GM21423 (cell line): ENCODE results near the gene MAP3K5.

Experiments
- ATAC-seq: cut with Tn5 transposase; IDR thresholded peaks from one replicate; pipeline ENCODE4 v1.9.1; 2021; ENCODE audit warnings: mild to moderate bottlenecking, moderate library complexity; ENCODE audit not compliant: unreplicated experiment

MAP3K5 gene

DNA sequence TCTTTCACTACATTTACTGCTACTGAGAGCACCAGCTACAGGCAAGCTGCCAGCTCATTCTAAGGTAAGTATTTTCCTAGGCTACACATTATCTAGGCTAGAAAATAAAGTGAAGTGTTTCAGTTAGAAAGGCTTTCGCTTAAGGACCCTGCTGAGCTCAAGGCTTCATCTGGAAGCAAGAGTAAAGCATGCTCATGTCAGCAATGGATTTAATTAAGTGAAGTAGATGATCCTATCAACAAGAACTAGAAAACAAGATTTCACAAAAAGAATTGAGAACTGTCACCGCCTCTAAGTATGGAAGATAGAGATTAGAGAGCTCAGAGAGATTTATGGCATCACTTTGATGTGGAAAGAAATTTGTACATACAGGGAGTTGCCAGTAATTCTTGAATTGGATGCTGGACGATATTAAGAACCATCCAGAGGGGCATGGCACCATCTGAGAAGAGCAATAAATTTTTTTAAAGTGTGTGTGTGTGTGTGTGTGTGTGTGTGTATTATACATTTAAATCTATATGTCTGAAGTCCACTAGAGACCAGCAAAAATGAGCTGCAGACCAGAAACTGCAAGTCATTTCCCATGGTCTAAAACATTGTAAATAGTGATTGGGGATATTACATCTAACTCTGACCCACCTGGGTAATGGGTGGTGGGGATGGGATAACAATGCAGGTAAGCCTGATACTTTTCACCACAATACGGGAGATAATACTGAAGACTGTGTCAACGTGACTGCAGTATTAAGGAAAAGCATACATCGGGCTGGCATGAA, 136.8 kb downstream of the MAP3K5 start:
- ATAC-seq: no peak

DNA sequence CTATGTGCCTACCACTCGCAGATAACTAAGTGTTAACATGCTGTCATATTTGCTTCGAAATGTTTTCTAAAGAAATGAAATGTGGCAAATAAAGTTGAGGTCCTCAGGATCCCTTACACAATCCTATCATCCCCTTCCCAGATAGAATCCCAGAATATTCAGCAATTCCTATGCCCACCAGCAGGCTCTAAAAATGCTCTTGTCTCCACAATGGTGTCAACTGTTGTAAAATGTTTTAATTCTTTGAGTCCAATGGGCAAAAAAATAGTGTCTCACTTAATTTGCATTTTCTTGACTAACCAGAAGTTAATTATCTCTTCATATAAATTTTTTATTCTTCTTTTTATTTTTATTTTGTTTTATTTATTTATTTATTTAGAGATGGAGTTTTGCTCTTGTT, 138.2 kb downstream of the MAP3K5 start:
- ATAC-seq: no peak

DNA sequence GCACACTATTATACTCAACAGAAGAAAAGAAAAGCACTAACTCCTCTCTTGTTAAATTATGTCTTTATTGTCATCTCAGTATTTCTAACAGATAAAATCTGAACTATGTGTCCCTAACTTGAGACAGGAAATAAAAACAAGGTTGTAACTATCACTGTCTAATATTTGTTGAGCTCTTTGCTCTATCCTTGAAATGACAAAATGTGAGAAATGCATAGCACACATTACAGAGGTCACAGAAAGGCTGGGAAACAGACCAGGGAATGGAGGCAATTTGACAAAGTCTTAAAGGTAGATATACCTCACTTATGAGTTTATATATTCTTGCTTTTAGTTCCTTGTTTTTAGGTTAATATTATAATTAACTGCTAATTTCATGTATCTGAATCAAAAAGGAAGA, 139.6 kb downstream of the MAP3K5 start:
- ATAC-seq: no peak

DNA sequence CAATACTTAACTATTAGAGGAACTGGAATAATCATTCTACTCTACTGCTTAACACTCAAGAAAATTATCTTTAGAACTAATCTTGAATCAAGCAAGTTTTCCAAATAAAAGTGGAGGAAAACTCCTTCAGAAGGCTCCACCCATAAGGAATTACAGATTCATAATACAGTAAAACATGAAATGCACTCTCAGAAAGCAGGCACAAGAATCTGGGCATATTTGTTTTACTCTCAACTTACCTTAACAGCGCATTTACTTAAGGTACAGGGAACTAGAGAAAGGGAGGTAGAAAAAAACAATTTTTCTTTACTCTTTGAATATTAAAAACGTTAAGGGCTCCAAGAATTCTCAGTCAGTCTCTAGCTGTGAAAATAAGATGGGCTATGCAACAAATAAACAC, 140.3 kb downstream of the MAP3K5 start:
- ATAC-seq: no peak

DNA sequence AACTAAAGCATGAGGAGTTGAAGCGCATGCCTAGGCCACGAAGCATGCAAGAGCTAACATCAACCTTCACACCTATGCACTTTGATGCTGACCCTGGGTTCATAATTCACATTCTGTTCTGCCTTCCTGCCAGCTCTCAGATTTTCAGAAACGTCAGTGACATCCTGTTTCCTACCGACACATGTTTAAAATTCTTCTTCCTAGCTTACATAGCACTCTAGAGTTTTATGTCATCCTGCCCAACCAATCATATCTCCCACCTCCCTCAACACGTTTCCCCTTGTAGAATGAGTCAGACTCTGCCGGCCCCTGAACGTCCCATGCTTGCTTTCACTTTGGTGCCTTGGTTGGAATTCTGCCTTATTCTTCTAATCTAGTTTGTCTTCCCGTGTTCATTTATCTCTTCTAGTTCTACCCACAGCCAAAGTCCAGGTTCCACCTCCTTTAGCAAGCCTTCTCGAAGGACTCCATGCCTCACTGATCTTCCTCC, 144.9 kb downstream of the MAP3K5 start:
- peak; percentile 76 for ATAC-seq

DNA sequence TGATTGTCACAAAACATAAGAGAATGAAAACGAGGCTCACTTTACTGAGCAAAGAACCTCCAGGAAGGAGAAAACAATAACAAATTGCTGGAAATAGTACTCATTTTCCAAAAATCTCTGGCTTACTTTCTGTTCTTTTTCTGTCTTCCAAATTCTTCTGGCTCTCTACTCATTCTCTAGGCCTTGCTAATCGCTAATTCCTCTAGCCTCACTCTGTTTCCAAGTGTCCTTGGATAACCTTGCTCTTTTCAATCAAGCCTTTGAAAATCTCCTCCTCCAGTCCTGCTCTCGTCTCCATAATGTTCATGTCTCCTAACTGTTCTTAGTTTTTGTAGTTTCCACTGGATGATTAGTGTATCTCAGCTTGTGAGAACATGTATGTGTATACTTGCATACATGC, 145.9 kb downstream of the MAP3K5 start:
- ATAC-seq: no peak

DNA sequence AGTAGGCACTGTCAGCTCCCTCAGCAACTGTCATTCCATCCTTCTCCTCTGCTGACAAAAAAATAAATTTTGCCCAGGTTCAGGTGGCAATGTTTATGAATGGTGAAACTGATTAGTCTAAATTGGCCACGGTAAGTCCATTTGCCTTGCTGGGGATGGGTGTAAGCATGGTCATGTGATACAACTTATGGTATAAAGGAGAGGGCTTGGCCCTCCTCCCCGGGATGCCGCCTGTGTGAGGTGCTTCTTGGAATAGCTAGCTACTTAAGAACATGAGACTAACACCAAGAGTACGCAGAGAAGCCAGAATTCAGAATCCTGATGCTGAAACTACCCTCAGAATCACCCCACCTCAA, 147.7 kb downstream of the MAP3K5 start:
- no peak for ATAC-seq

DNA sequence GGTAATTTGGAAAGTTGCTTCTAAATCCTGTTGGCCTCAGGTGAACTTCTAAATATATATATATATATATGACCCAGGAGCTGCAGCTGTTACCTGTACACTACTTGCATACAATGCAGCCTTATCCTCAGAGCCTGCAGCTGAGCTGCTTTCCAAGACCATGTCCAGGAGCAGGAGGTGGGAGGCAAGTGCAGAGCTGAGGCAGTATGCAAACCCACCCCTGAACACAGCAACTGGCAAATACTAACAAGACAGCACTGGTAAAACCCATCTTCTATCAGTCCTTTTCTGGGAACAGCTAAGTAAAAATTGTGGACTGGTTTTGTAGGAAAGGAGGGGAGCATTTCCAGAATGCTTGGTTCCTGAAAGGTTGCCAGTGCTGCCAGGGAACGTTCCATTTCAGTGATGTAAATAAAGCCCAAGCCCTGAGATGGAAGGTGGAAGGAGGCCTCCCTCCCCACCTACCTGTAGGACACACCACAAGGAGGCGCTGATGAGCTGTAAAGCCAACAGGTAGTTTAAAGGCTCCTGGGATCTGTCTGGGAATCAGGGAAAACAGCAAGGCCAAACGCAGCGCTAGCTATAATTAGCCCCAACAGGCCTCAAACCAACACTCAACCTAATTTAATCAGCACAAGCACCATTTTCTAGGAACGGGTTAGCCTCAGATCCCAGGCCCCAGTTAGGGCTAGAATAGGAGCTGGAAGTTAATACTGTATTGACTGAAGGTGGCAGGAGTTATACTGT, 148.3 kb downstream of the MAP3K5 start:
- peak; percentile 47 for ATAC-seq

DNA sequence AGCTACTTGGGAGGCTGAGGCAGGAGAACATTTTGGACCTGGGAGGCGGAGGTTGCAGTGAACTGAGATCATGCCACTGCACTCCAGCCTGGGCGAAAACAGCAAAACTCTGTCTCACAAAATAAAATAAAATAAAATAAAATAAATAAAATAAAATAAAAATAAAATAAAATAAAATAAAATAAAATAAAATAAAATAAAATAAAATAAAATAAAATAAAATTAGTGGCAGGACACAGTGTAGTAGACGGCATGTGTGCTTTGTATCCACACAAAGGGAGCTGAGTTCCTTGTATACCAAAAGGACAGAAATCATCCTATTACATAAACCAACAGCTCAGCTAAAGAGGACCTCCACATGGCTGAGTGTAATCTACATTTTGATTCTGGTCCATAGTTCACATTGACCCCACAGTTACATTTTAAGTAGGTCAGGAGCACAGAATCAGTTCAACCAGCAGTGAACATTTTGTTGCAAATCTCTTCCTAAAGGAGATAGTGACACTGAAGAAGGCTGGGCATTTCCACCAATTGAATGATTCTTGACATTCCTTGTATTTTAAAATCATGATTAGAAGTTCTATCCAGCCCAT, 150.3 kb downstream of the MAP3K5 start:
- no peak for ATAC-seq

DNA sequence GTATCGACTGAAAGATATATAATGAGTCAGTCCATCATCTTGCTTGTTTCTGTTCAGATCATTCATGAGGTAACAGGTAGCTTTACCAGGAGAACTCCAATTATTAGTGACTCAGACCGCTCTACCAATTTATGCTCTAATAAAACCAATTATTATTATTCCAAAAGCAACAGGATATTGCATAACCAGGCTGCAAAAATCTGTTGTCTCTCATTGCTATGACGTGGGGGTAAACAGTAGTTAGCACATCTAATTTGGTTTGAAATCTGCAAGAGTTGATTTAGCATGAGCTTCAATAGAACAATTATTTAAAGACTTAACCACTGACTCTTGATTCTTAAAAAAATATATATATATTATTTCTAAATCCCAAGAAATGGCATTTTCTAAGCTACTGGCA, 151.1 kb downstream of the MAP3K5 start:
- ATAC-seq: no peak

DNA sequence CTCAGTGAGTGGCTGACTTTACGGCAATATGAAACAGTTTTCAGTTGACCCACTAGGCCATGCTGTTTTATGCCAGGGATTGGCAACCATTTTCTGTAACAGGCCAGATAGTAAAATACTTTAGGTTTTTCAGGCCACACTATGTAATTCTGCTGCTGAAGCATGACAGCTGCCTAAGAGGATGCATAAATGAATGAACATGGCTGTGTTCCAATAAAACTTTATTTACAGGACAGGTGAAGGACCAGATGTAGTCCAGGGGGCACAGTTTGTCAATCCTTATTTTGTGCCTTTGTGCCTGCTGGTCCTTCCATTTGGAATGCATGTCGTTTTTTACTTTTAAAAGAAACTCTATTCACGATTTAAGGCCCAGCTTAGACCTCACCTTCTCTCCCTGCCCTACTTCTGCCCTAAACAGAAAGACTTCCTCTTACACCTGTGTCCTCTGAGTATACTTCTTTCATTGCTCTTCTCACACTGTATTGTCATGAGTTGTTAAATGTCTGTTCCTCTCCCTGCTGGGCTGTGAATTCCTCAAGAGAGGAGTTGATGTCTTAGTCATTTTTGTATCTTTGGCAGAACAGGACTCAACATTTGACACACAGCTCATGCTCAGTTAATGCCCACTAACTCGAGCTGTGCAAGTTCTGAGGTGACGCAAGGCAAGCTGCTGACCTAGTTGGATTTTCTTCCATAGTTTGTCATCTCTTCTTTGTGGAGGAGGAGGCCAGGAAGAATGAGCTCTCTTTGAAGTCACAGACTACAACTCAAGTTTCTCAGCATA, 152.0 kb downstream of the MAP3K5 start:
- ATAC-seq: no peak

DNA sequence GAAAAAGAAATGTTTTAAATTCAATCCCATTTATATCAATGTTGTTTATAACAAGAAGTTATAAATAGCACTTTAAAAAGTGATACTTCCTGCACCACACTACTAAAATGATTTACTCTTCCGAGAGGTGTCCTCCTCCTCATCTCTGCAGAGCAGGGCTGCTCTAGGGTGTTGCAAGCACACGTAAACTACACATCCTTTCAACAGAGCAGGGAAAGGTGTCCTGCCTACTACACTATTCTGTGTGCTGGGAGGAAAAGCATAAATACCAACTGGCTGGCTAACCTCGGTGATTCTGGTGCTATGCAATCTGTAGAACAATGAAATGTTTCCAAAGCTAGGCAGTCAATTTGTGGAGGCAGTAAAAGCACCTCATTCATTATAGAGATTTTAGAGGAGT, 152.6 kb downstream of the MAP3K5 start:
- ATAC-seq: no peak

DNA sequence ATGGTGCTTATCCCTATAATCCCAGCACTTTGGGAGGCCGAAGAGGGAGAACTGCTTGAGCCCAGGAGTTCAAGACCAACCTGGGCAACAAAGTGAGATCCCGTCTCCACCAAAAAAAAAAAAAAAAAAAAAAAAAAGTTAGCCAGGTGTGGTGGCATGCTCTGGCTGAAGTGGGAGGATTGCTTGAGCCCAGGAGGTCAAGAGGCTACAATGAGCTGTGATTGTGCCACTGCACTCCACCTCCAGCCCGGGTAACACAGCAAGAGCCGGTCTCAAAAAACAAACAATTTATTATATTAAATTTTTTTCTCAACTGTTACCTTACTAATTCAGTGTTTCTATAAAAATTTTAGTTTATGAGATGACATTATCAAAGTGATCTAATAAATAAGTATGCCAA, 156.7 kb downstream of the MAP3K5 start:
- no peak for ATAC-seq

DNA sequence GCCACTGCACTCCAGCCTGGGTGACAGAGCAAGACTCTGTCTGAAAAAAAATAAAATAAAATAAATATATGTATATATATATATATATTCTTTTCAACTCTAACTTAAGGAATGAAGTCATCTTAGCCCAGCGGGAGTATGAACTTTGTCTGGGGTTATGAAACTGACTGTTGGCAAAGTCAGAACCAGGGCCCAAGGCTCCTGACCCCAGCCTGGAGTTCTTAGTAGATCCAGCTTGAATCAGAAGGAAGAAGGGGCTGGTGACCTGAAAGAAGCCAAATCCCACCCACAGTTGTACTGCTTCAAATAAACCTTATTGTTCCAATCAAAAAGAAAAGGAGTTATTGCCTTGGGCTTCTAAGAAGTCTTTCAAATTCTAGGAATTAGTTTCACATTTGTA, 158.9 kb downstream of the MAP3K5 start:
- ATAC-seq: no peak

DNA sequence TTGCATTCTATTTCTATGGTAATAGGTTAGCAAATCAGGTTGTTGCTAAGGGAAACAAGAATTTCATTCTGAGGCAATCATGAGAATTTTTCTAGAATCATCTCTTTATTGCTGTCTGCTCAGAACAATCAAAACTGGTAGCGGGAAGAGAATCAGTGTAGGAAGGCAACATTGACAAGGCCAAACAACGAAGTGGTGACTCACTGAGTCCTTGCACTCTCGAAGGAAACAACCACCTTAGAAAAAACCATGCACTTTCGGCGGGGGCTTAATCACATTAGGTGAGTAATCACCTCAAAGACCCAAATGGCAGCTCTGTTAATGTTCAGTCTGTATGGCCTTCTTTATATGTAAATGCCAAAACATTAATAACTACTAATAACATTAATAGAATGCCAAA, 163.3 kb downstream of the MAP3K5 start:
- no peak for ATAC-seq

DNA sequence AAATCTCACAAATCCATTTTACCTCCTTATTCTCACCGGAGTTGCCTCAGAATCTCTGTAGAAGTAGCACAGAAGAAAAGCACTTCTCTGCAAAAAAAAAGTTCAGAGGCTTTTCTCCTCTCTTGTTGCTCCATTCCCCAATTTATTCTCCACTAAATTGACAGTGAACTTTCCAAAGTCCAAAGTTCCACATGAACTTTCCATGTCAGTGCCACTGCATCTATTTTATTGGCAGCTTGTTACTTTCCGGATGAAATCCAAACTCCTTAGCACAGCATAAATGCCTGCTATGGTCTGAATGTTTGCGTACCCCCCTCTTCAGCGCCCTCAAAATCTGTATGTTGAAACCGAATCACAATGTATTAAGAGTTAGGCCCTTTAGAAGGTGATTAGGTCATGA, 165.1 kb downstream of the MAP3K5 start:
- no peak for ATAC-seq

DNA sequence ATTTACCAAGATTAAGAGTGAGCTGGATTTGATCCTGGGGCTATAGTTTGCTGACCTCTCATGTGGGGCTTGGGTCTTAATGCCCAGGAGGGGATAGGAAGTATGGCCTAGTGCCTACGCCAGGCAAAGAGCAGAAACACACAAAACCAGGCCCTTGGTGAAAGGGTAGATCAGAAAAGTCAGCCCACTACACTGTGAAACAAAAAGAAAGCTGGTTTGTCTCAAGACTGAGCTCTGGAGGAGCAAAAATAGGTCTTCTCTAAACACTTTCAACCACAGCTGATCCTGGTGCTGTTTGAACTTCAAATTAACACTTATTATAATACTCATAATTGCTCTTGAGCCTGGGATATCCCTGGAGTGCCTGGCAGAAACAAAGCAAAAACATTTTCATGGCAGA, 167.0 kb downstream of the MAP3K5 start:
- no peak for ATAC-seq

DNA sequence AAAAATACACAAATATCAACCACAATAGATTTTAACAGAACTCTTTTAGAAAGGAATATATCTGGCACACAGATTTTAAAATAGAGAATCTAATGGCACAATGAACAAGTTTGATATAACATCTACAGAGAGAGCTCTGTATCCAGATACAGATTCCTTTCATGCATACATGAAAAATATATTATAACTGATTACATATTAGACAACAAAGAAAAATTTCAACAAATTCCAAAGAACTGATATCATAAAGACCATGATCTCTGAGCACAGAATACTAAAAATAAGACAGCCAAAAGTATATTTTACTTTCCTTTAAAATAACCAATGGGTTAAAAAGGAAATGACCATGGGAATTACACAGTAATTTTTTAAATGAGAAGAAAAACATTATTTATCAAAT, 167.9 kb downstream of the MAP3K5 start:
- no peak for ATAC-seq

DNA sequence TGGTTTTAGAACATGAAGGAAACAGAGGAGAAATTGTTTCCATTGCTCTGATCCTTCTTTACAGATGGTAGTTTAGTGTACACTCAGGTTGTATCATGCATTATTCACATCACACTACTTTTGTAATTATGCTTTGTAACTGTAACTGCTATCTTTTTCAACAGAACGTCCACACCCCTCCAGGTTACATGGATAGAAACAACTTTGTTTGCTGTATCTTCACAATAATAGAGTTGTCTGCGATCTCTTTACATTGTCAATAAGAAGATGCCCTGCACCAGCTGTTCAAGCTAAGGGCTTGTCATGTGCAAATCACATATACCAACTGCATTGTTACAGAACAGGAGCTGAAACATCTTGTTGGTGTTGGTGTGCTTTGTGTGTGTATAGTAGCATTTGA, 174.2 kb downstream of the MAP3K5 start:
- no peak for ATAC-seq

DNA sequence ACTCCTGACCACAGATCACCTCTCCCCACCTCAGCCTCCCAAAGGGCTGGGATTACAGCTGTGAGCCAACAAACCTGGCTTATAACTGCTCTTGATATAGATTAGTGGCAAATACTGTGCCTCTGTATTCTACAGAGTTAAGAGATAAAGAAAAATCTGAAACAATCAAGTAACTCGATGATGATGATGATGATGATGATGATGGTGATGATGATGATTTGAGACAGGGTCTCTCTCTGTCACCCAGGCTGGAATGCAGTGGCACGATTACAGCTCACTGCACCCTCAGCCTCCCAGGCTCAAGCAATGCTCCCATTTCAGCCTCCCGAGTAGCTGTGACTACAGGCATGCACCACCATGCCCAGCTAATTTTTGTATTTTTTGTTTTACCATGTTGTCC, 175.8 kb downstream of the MAP3K5 start:
- no peak for ATAC-seq

DNA sequence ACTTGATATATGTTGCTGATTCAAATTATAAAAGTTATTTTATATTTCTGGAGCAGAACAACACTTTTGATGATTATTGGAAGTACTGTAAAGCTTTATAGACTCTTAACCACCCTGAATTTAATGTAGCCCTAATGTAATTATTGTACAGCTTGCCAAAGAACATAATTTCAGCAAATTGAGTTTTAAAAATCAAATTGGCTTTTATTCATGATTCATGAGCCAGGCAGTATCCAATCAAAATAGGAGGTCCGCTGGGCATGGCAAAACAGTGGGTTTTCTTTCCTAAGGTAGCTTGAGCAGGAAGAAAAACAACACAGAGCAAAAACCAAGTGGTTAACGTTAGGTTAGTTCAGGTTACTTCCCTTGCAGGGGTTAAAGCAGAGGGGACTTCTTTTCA, 177.3 kb downstream of the MAP3K5 start:
- no peak for ATAC-seq
